K562 (cell line): ENCODE results near the gene EML3.

Experiments
- BACH1 ChIP-seq: fragments of 200-800 bp; sonication (Bioruptor generic); IDR thresholded peaks from 2 replicates; pipeline ENCODE4 v1.6.1; 2016; ENCODE audit warnings: missing genetic modification characterization, missing compliant biosample characterization
- EP300 ChIP-seq: IDR thresholded peaks from 2 replicates; pipeline ENCODE4 v1.6.1; 2012; ENCODE audit warnings: low read length, improper control_type of control experiment
- FOXM1 ChIP-seq, 2 experiments: fragments of 450-650 bp in 1 of 2; sonication (generic) in 1 of 2; formaldehyde crosslinking in 1 of 2; IDR thresholded peaks; 2 replicates each; pipeline versions ENCODE4 v1.6.1 to v1.9.0; 2017 to 2022; ENCODE audit warnings: low read depth in 2 of 2, mild to moderate bottlenecking in 2 of 2, missing genetic modification reagents in 1 of 2, moderate library complexity in 1 of 2
- PHF8 ChIP-seq: fragments of 200-600 bp; sonication (generic); IDR thresholded peaks from 2 replicates; pipeline ENCODE4 v1.6.1; 2012; ENCODE audit warnings: mixed run types, mild to moderate bottlenecking, inconsistent platforms, low read length, moderate library complexity, borderline replicate concordance
- STAG1 ChIP-seq: sonication (generic); formaldehyde crosslinking; IDR thresholded peaks from 2 replicates; pipeline ENCODE4 v1.5.0; 2020; ENCODE audit warnings: missing genetic modification reagents, borderline replicate concordance
- TEAD1 ChIP-seq, 2 experiments: fragments of 450-650 bp in 1 of 2; sonication (generic) in 1 of 2; formaldehyde crosslinking; IDR thresholded peaks; 2 replicates each; pipeline versions ENCODE4 v1.4.0 to v1.8.0; 2020 to 2022; ENCODE audit warnings: mild to moderate bottlenecking in 2 of 2, missing genetic modification reagents in 1 of 2
- TEAD4 ChIP-seq, 2 experiments: sonication (generic) in 1 of 2; formaldehyde crosslinking in 1 of 2; IDR thresholded peaks; 2 replicates each; pipeline versions ENCODE4 v1.6.1 to v1.8.0; 2012 to 2022; ENCODE audit warnings: borderline replicate concordance in 1 of 2, inconsistent platforms in 1 of 2, low read length in 1 of 2, mild to moderate bottlenecking in 1 of 2, missing genetic modification reagents in 1 of 2
- ZNF282 ChIP-seq: sonication (generic); formaldehyde crosslinking; IDR thresholded peaks from 2 replicates; pipeline ENCODE4 v1.8.1; 2023; ENCODE audit warnings: missing genetic modification reagents
- ZNF311 ChIP-seq: fragments of 250-450 bp; sonication (Bioruptor Pico); IDR thresholded peaks from 2 replicates; pipeline ENCODE4 v1.4.0; 2020; ENCODE audit warnings: mild to moderate bottlenecking, moderate library complexity
- ZNF444 ChIP-seq: fragments of 250-450 bp; sonication (Bioruptor Pico); IDR thresholded peaks from 2 replicates; pipeline ENCODE4 v1.4.0; 2020; ENCODE audit warnings: mild to moderate bottlenecking, moderate library complexity
- ZNF766 ChIP-seq: fragments of 200-800 bp; sonication (Bioruptor generic); conservative IDR thresholded peaks from 2 replicates; pipeline ENCODE4 v1.6.1; 2016; ENCODE audit warnings: missing genetic modification characterization, missing compliant biosample characterization
- TF ChIP-seq, protein P1 (sequence below), 3 experiments: IDR thresholded peaks in 2 of 3; conservative IDR thresholded peaks in 1 of 3; 2 replicates each; pipeline ENCODE4 v1.5.1; 2011 to 2012; ENCODE audit warnings: low read length in 3 of 3, mild to moderate bottlenecking in 3 of 3, control low read depth in 2 of 3, improper control_type of control experiment in 1 of 3, inconsistent platforms in 1 of 3, low read depth in 1 of 3, mixed read lengths in 1 of 3, moderate library complexity in 1 of 3; ENCODE audit not compliant: insufficient read depth in 2 of 3
- TF ChIP-seq, protein P2 (sequence below): fragments of 450-650 bp; IDR thresholded peaks from 2 replicates; pipeline ENCODE4 v1.6.1; 2017; ENCODE audit warnings: antibody characterized with exemption, mild to moderate bottlenecking

DNA sequence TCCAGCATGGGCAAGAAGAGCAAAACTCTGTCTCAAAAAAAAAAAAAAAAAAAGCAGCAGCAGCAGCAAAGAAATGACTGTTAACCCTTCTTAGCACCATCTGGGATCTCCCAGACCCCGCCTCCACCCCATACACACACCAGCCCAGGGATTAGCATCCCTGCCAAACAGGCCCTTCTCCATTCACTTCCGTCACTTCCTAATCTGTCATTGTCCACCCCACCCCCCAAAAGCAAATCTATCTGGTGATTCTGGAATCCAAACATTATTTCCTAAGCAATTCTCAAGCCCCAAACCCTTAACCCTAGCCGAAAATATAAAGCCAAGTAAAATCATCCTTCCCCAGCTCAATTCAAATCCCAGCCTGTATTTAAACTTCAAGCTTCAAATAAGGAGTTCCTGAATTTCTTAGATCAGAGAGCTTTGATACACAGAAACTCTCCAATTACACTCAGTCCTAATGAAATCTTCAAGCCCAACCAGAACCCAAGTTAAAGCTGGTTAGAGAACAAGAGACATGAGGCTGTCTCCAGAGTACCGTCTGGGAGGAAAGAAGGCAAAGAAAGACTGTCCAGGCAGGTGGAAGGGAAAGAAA lies 60.0 kb downstream of the EML3 start:
- TF ChIP-seq FOXM1 (IDR thresholded peaks at IDR 0.05; ENCODE audit: low read depth) (no peak), FOXM1 (CRISPR knock-in tag; IDR thresholded peaks at IDR 0.05; ENCODE audit: low read depth) (no peak), ZNF444 (CRISPR knock-in tag) (no peak), STAG1 (no peak), TEAD1 (CRISPR knock-in tag; IDR thresholded peaks at IDR 0.05) (no peak), PHF8 (no peak), ZNF282 (CRISPR knock-in tag) (no peak), EP300 (no peak), ZNF311 (no peak), ZNF766 (no peak), BACH1 (no peak), TEAD4 (IDR thresholded peaks at IDR 0.05; ENCODE audit: low read length) (no peak), TEAD4 (CRISPR knock-in tag; IDR thresholded peaks at IDR 0.05; ENCODE audit: borderline replicate concordance) (no peak)
- TF ChIP-seq, protein P1, sequence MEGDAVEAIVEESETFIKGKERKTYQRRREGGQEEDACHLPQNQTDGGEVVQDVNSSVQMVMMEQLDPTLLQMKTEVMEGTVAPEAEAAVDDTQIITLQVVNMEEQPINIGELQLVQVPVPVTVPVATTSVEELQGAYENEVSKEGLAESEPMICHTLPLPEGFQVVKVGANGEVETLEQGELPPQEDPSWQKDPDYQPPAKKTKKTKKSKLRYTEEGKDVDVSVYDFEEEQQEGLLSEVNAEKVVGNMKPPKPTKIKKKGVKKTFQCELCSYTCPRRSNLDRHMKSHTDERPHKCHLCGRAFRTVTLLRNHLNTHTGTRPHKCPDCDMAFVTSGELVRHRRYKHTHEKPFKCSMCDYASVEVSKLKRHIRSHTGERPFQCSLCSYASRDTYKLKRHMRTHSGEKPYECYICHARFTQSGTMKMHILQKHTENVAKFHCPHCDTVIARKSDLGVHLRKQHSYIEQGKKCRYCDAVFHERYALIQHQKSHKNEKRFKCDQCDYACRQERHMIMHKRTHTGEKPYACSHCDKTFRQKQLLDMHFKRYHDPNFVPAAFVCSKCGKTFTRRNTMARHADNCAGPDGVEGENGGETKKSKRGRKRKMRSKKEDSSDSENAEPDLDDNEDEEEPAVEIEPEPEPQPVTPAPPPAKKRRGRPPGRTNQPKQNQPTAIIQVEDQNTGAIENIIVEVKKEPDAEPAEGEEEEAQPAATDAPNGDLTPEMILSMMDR (IDR thresholded peaks at IDR 0.05 in 2 of 3, conservative IDR thresholded peaks at IDR 0.05 in 1 of 3; ENCODE audit: insufficient read depth in 2 of 3, low read depth in 1 of 3, low read length in 3 of 3): no peak
- TF ChIP-seq, protein P2, sequence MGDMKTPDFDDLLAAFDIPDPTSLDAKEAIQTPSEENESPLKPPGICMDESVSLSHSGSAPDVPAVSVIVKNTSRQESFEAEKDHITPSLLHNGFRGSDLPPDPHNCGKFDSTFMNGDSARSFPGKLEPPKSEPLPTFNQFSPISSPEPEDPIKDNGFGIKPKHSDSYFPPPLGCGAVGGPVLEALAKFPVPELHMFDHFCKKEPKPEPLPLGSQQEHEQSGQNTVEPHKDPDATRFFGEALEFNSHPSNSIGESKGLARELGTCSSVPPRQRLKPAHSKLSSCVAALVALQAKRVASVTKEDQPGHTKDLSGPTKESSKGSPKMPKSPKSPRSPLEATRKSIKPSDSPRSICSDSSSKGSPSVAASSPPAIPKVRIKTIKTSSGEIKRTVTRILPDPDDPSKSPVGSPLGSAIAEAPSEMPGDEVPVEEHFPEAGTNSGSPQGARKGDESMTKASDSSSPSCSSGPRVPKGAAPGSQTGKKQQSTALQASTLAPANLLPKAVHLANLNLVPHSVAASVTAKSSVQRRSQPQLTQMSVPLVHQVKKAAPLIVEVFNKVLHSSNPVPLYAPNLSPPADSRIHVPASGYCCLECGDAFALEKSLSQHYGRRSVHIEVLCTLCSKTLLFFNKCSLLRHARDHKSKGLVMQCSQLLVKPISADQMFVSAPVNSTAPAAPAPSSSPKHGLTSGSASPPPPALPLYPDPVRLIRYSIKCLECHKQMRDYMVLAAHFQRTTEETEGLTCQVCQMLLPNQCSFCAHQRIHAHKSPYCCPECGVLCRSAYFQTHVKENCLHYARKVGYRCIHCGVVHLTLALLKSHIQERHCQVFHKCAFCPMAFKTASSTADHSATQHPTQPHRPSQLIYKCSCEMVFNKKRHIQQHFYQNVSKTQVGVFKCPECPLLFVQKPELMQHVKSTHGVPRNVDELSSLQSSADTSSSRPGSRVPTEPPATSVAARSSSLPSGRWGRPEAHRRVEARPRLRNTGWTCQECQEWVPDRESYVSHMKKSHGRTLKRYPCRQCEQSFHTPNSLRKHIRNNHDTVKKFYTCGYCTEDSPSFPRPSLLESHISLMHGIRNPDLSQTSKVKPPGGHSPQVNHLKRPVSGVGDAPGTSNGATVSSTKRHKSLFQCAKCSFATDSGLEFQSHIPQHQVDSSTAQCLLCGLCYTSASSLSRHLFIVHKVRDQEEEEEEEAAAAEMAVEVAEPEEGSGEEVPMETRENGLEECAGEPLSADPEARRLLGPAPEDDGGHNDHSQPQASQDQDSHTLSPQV: no peak
